Ovary (tissue), 3 donors: ENCODE results near the gene SLC25A11.

ENCODE experiments used
- POLR2A ChIP-seq: fragments of 450-650 bp; IDR thresholded peaks from one replicate; pipeline ENCODE4 v1.6.1; 2017; ENCODE audit warnings: antibody characterized with exemption, mild to moderate bottlenecking, moderate library complexity
- TF ChIP-seq, protein P1 (sequence below), 3 donors: fragments of 450-650 bp in 2 of 3; fragments of 200-600 bp in 1 of 3; IDR thresholded peaks; one replicate each; pipeline versions ENCODE4 v1.5.1 to v1.8.0; 2016 to 2022; ENCODE audit warnings: antibody characterized with exemption in 3 of 3, mild to moderate bottlenecking in 1 of 3
- donor health status: DM: no; HTN: no; CAD: no.

DNA sequence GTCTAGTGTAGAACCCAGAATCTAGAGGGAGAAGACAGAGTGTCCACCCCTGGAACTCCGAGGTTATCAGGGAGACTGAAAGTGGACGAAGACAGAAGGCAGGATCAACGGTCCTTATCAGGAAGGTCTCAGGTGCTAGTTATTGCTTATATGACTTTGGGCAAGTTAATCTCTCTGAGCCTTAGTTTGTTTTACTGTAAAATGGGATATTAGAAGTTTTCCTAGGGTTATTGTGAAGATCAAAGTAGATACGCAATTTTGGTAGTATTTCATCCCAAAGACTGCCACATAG is 1.4 kb upstream of the SLC25A11 start:
- TF ChIP-seq POLR2A = no peak
- TF ChIP-seq, protein P1, sequence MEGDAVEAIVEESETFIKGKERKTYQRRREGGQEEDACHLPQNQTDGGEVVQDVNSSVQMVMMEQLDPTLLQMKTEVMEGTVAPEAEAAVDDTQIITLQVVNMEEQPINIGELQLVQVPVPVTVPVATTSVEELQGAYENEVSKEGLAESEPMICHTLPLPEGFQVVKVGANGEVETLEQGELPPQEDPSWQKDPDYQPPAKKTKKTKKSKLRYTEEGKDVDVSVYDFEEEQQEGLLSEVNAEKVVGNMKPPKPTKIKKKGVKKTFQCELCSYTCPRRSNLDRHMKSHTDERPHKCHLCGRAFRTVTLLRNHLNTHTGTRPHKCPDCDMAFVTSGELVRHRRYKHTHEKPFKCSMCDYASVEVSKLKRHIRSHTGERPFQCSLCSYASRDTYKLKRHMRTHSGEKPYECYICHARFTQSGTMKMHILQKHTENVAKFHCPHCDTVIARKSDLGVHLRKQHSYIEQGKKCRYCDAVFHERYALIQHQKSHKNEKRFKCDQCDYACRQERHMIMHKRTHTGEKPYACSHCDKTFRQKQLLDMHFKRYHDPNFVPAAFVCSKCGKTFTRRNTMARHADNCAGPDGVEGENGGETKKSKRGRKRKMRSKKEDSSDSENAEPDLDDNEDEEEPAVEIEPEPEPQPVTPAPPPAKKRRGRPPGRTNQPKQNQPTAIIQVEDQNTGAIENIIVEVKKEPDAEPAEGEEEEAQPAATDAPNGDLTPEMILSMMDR (IDR thresholded peaks at IDR 0.05) = no peak
